Gastrocnemius medialis (tissue), 4 donors: ENCODE results near the gene PLD4.

ENCODE experiments used
- CTCF ChIP-seq, 5 experiments: fragments of 450-650 bp in 3 of 5; fragments of 200-600 bp in 2 of 5; sonication (generic) in 2 of 5; IDR thresholded peaks in 4 of 5; conservative IDR thresholded peaks in 1 of 5; 1 replicate in 4 of 5; 2 replicates in 1 of 5; pipeline ENCODE4 v1.5.1; 2016 to 2019; ENCODE audit warnings: antibody characterized with exemption in 5 of 5, mild to moderate bottlenecking in 3 of 5, moderate library complexity in 3 of 5
- POLR2A ChIP-seq, 2 donors: fragments of 450-650 bp; IDR thresholded peaks; one replicate each; pipeline ENCODE4 v1.6.1; 2017; ENCODE audit warnings: antibody characterized with exemption in 2 of 2, mild to moderate bottlenecking in 2 of 2, moderate library complexity in 2 of 2

GRCh38 chr14:104897330-104898194, 27.1 kb upstream of the PLD4 start:
- TF ChIP-seq CTCF (IDR thresholded peaks at IDR 0.05 in 4 of 5, conservative IDR thresholded peaks at IDR 0.05 in 1 of 5) (no peak), POLR2A (IDR thresholded peaks at IDR 0.05) (no peak)
